GM23338 (cell line): ENCODE measurements around the gene DDT. TPM values are rescaled to one million over a fixed set of nuclear protein-coding genes. Genes with fewer than 3 reads are reported as not detected.

Source experiments
- ATAC-seq: fragments of 200-7000 bp; cut with Tn5 transposase; 3 replicates; pipeline ENCODE4 v1.9.1; 2020
- DNase-seq: peaks from one replicate; pipeline ENCODE4 v3.0.0-alpha.2; 2015; ENCODE audit warnings: low spot score
- H2AFZ ChIP-seq: fragments of 200-600 bp; sonication (generic); 2 replicates; pipeline ENCODE4 v1.8.0; 2016; ENCODE audit warnings: antibody characterized with exemption, mild to moderate bottlenecking, moderate library complexity
- H3F3A ChIP-seq: fragments of 200-600 bp; sonication (generic); replicated peaks from 2 replicates; pipeline ENCODE4 v1.8.0; 2017; ENCODE audit warnings: antibody characterized with exemption, mixed run types, low read depth
- H3K27ac ChIP-seq: fragments of 200-600 bp; sonication (generic); 2 replicates; pipeline ENCODE4 v1.6.1; 2016; ENCODE audit warnings: low read depth
- H3K27me3 ChIP-seq: fragments of 200-600 bp; sonication (generic); 2 replicates; pipeline ENCODE4 v1.8.0; 2016; ENCODE audit warnings: mild to moderate bottlenecking, mixed run types, moderate library complexity; ENCODE audit not compliant: insufficient read depth
- H3K36me3 ChIP-seq: fragments of 200-600 bp; sonication (generic); 2 replicates; pipeline ENCODE4 v1.8.0; 2016; ENCODE audit warnings: mild to moderate bottlenecking; ENCODE audit not compliant: insufficient read depth
- H3K4me1 ChIP-seq: fragments of 200-600 bp; sonication (generic); 2 replicates; pipeline ENCODE4 v1.8.0; 2016; ENCODE audit warnings: mild to moderate bottlenecking, moderate library complexity; ENCODE audit not compliant: insufficient read depth
- H3K4me2 ChIP-seq: fragments of 200-600 bp; sonication (generic); 2 replicates; pipeline ENCODE4 v1.7.1; 2017; ENCODE audit warnings: mixed run types
- H3K4me3 ChIP-seq: fragments of 200-600 bp; sonication (generic); 2 replicates; pipeline ENCODE4 v1.6.1; 2016; ENCODE audit warnings: mixed run types
- H3K79me2 ChIP-seq: fragments of 200-600 bp; sonication (generic); replicated peaks from 2 replicates; pipeline ENCODE4 v1.8.0; 2017; ENCODE audit warnings: mild to moderate bottlenecking; ENCODE audit not compliant: insufficient read depth
- H3K9me2 ChIP-seq: fragments of 200-600 bp; sonication (generic); 2 replicates; pipeline ENCODE4 v1.8.0; 2017; ENCODE audit not compliant: insufficient read depth
- H4K20me1 ChIP-seq: fragments of 200-600 bp; sonication (generic); replicated peaks from 2 replicates; pipeline ENCODE4 v1.8.0; 2017; ENCODE audit warnings: mild to moderate bottlenecking; ENCODE audit not compliant: insufficient read depth
- H3K27ac Mint-ChIP-seq: 2 replicates; pipeline ENCODE4 v1.8.0; 2020; ENCODE audit warnings: inconsistent platforms, mild to moderate bottlenecking, moderate library complexity, mixed read lengths
- H3K27me3 Mint-ChIP-seq: 3 replicates; pipeline ENCODE4 v1.8.0; 2022; ENCODE audit warnings: low read depth, mild to moderate bottlenecking, moderate library complexity, mixed read lengths, inconsistent platforms; ENCODE audit not compliant: insufficient read depth, poor library complexity
- H3K36me3 Mint-ChIP-seq: 3 replicates; pipeline ENCODE4 v1.8.0; 2021; ENCODE audit warnings: low read depth, mild to moderate bottlenecking, inconsistent platforms, moderate library complexity, mixed read lengths
- H3K4me1 Mint-ChIP-seq: 3 replicates; pipeline ENCODE4 v1.8.0; 2020; ENCODE audit warnings: mild to moderate bottlenecking, inconsistent platforms, mixed read lengths
- H3K4me3 Mint-ChIP-seq: 3 replicates; pipeline ENCODE4 v1.8.0; 2021; ENCODE audit warnings: moderate library complexity, mild to moderate bottlenecking, inconsistent platforms, mixed read lengths
- H3K9me3 Mint-ChIP-seq: 3 replicates; pipeline ENCODE4 v1.8.0; 2020; ENCODE audit warnings: moderate library complexity, mild to moderate bottlenecking, inconsistent platforms, mixed read lengths
- CTCF ChIP-seq, 2 experiments: fragments of 200-600 bp in 1 of 2; sonication (generic) in 1 of 2; conservative IDR thresholded peaks; 2 replicates each; pipeline versions ENCODE4 v1.5.1 to v1.6.1; 2016 to 2017; ENCODE audit warnings: antibody characterized with exemption in 2 of 2, low read depth in 2 of 2, mild to moderate bottlenecking in 2 of 2, moderate library complexity in 1 of 2
- ETS1 ChIP-seq: IDR thresholded peaks from 2 replicates; pipeline ENCODE4 v1.6.1; 2016; ENCODE audit warnings: antibody characterized with exemption
- EZH2 ChIP-seq: fragments of 200-600 bp; sonication (generic); IDR thresholded peaks from one replicate; pipeline ENCODE4 v1.8.0; 2017; ENCODE audit warnings: antibody characterized with exemption, mild to moderate bottlenecking, low read depth; ENCODE audit not compliant: unreplicated experiment
- NANOG ChIP-seq: IDR thresholded peaks from 2 replicates; pipeline ENCODE4 v1.6.1; 2016; ENCODE audit warnings: antibody characterized with exemption, borderline replicate concordance
- POLR2AphosphoS5 ChIP-seq: IDR thresholded peaks from 2 replicates; pipeline ENCODE4 v1.6.1; 2016; ENCODE audit warnings: antibody characterized with exemption, low read depth
- STAT1 ChIP-seq: IDR thresholded peaks from one replicate; pipeline ENCODE4 v1.6.1; 2016; ENCODE audit warnings: antibody characterized with exemption; ENCODE audit not compliant: unreplicated experiment
- ZNF114 ChIP-seq: fragments of 250-450 bp; sonication (Bioruptor Pico); IDR thresholded peaks from 2 replicates; pipeline ENCODE4 v1.5.0; 2020; ENCODE audit warnings: mild to moderate bottlenecking, moderate library complexity
- polyA plus RNA-seq: library from polyadenylated mRNA; unstranded; fragments of >200 nt; fragmentation: Nextera tagmentation; extraction: Ambion mirVana; gene quantifications from 2 replicates; pipeline ENCODE4 v1.2.1, GENCODE V29; 2016
- total RNA-seq: library from RNA; depleted of rRNA; stranded (reverse); fragments of >200 nt; shearing (Covaris generic); gene quantifications from 2 replicates; pipeline ENCODE4 v1.2.3, GENCODE V29; 2014
- TF ChIP-seq, protein P1 (sequence below): IDR thresholded peaks from one replicate; pipeline ENCODE4 v1.6.1; 2018; ENCODE audit warnings: antibody characterized with exemption; ENCODE audit not compliant: unreplicated experiment

DDT gene
- total and polyA plus RNA-seq, 2 experiments from 2014 or later = 150 to 232 TPM

- no peak for TF ChIP-seq CTCF (conservative IDR thresholded peaks at IDR 0.05; ENCODE audit: low read depth in 2 of 2)
- TF ChIP-seq, protein P1, sequence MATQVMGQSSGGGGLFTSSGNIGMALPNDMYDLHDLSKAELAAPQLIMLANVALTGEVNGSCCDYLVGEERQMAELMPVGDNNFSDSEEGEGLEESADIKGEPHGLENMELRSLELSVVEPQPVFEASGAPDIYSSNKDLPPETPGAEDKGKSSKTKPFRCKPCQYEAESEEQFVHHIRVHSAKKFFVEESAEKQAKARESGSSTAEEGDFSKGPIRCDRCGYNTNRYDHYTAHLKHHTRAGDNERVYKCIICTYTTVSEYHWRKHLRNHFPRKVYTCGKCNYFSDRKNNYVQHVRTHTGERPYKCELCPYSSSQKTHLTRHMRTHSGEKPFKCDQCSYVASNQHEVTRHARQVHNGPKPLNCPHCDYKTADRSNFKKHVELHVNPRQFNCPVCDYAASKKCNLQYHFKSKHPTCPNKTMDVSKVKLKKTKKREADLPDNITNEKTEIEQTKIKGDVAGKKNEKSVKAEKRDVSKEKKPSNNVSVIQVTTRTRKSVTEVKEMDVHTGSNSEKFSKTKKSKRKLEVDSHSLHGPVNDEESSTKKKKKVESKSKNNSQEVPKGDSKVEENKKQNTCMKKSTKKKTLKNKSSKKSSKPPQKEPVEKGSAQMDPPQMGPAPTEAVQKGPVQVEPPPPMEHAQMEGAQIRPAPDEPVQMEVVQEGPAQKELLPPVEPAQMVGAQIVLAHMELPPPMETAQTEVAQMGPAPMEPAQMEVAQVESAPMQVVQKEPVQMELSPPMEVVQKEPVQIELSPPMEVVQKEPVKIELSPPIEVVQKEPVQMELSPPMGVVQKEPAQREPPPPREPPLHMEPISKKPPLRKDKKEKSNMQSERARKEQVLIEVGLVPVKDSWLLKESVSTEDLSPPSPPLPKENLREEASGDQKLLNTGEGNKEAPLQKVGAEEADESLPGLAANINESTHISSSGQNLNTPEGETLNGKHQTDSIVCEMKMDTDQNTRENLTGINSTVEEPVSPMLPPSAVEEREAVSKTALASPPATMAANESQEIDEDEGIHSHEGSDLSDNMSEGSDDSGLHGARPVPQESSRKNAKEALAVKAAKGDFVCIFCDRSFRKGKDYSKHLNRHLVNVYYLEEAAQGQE = no peak
These were observed 3.3 kb downstream of the DDT start (continued) for GRCh38 chr22:23970816-23971486.

GRCh38 chr22:23970201-23970641 lies 4.0 kb downstream of the DDT start:
- H3K36me3 ChIP-seq = no peaks in the 10 kb centered on the region
- no peaks in the 10 kb centered on the region for H3K9me2 ChIP-seq
- ATAC-seq = no peak
- no peak overlapping the region for H3K4me3 ChIP-seq
- Mint-ChIP-seq H3K4me3 (no peak overlapping the region), H3K9me3 (no peaks in the 10 kb centered on the region; the same call in 2 of the 3 replicates), H3K36me3 (peaks cover 30% of the 10 kb centered on the region), H3K4me1 (no peaks in the 10 kb centered on the region), H3K27ac (no peak overlapping the region), H3K27me3 (peaks cover 2% of the 10 kb centered on the region)
- H3K27me3 ChIP-seq = no peaks in the 10 kb centered on the region
- H3K4me2 ChIP-seq = no peak overlapping the region
- H3K4me1 ChIP-seq = no peaks in the 10 kb centered on the region
- peaks cover 5% of the 10 kb centered on the region; the same call in 1 of the 2 replicates for H3K79me2 ChIP-seq
- H3F3A ChIP-seq = 0 out of 2 replicates have a peak, but pooled peaks cover 5% of the 10 kb centered on the region
- no peak overlapping the region for H2AFZ ChIP-seq
- H4K20me1 ChIP-seq = no peaks in the 10 kb centered on the region; the same call in 1 of the 2 replicates
- DNase-seq = no peak
- H3K27ac ChIP-seq = no peak overlapping the region
- TF ChIP-seq STAT1 = no peak
- TF ChIP-seq EZH2 = no peak
- TF ChIP-seq ZNF114 (CRISPR knock-in tag) = no peak
- no peak for TF ChIP-seq NANOG
- TF ChIP-seq, protein P1 = no peak
- TF ChIP-seq POLR2AphosphoS5 = no peak
- no peak for TF ChIP-seq ETS1
